ENCODE measurements around the gene SEPTIN6.

- no peak for TF ChIP-seq CTCF (IDR thresholded peaks at IDR 0.05)
- TF ChIP-seq POLR2A (IDR thresholded peaks at IDR 0.05) = no peak
Measured at GRCh38 chrX:119734897-119735339, 42.0 kb upstream of the SEPTIN6 start.
